Bronchial epithelial cell (primary cell): ENCODE results near the gene ZCCHC9. TPM values are rescaled to one million over a fixed set of nuclear protein-coding genes. Genes with fewer than 3 reads are reported as not detected.
"Not testable (repeated sequence)": the region's sequence is repeated elsewhere in the genome, so short reads cannot be mapped to it uniquely, and the experiment has no call there.

Experiments used
- DNase-seq: peaks from one replicate; pipeline ENCODE4 v3.0.0-alpha.2; 2010; ENCODE audit warnings: low read depth
- FAIRE-seq: peaks from 2 replicates; lab custom pipeline; 2011; peaks lifted over from hg19 to GRCh38; lab: Jason Lieb, UNC
- H3K27me3 ChIP-seq: 2 replicates; pipeline ENCODE4 v1.5.1; 2011; ENCODE audit warnings: low read length; ENCODE audit not compliant: control insufficient read depth, insufficient read depth
- H3K36me3 ChIP-seq: 2 replicates; pipeline ENCODE4 v1.5.1; 2011; ENCODE audit warnings: low read length; ENCODE audit not compliant: control insufficient read depth, insufficient read depth
- H3K4me3 ChIP-seq: 2 replicates; pipeline ENCODE4 v1.5.1; 2011; ENCODE audit warnings: mild to moderate bottlenecking, low read depth, low read length, control low read depth
- CTCF ChIP-seq: IDR thresholded peaks from 2 replicates; pipeline ENCODE4 v1.5.1; 2011; ENCODE audit warnings: mild to moderate bottlenecking, moderate library complexity, low read length, control low read depth, inconsistent platforms; ENCODE audit not compliant: insufficient read depth, severe bottlenecking
- total RNA-seq: library from RNA; depleted of rRNA; stranded (reverse); fragments of >200 nt; gene quantifications from 2 replicates; pipeline ENCODE4 v1.2.1, GENCODE V29; 2014

Gene ZCCHC9
- total RNA-seq, 1 donor from 2014 or later: 36.9 TPM

- Histone ChIP-seq H3K27me3 (no peaks in the 10 kb centered on the region), H3K36me3 (no peaks in the 10 kb centered on the region), H3K4me3 (no peak overlapping the region)
- no peak for TF ChIP-seq CTCF
- FAIRE-seq (no peak), DNase-seq (no peak)
These were observed 36.4 kb downstream of the ZCCHC9 start for GRCh38 chr5:81337803-81338202.

- H3K4me3 ChIP-seq, FAIRE-seq, DNase-seq, H3K36me3 ChIP-seq, H3K27me3 ChIP-seq: not testable (repeated sequence)
These were observed 36.8 kb downstream of the ZCCHC9 start for GRCh38 chr5:81338213-81338612.

GRCh38 chr5:81344736-81345135 lies 43.3 kb downstream of the ZCCHC9 start:
- no peak for TF ChIP-seq CTCF
- no peaks in the 10 kb centered on the region for H3K27me3 ChIP-seq
- DNase-seq: no peak
- no peaks in the 10 kb centered on the region for H3K36me3 ChIP-seq
- no peak for FAIRE-seq
- no peak overlapping the region for H3K4me3 ChIP-seq

- H3K36me3 ChIP-seq: no peaks in the 10 kb centered on the region
- H3K27me3 ChIP-seq: no peaks in the 10 kb centered on the region
- DNase-seq (no peak), FAIRE-seq (no peak)
- H3K4me3 ChIP-seq: no peak overlapping the region
- no peak for TF ChIP-seq CTCF
These were observed 44.1 kb downstream of the ZCCHC9 start for GRCh38 chr5:81345411-81346003.

- FAIRE-seq: no peak
These were observed 47.8 kb downstream of the ZCCHC9 start for GRCh38 chr5:81349161-81349560.

GRCh38 chr5:81350507-81350906 lies 49.1 kb downstream of the ZCCHC9 start:
- no peak overlapping the region for H3K4me3 ChIP-seq
- TF ChIP-seq CTCF: no peak
- H3K27me3 ChIP-seq: no peaks in the 10 kb centered on the region
- no peaks in the 10 kb centered on the region for H3K36me3 ChIP-seq
- no peak for DNase-seq
- no peak for FAIRE-seq

More at GRCh38 chr5:81349161-81349560, 47.8 kb downstream of the ZCCHC9 start:
- Histone ChIP-seq H3K36me3 (no peaks in the 10 kb centered on the region), H3K4me3 (no peak overlapping the region), H3K27me3 (no peaks in the 10 kb centered on the region)
- no peak for DNase-seq
- TF ChIP-seq CTCF: no peak
